ENCODE results near the gene COL4A2.

- TF ChIP-seq POLR2A (IDR thresholded peaks at IDR 0.05), result no peak
- TF ChIP-seq CTCF (IDR thresholded peaks at IDR 0.05), result no peak
- TF ChIP-seq POLR2AphosphoS5 (IDR thresholded peaks at IDR 0.05; ENCODE audit: insufficient read depth in 1 of 2, low read depth in 1 of 2), result no peak
Observed at GRCh38 chr13:110501188-110501587, 194.1 kb downstream of the COL4A2 start.

All from vagina (tissue), 2 donors.